K562 (cell line): ENCODE measurements around the gene F13A1. TPM values are rescaled to one million over a fixed set of nuclear protein-coding genes. Genes with fewer than 3 reads are reported as not detected.

Experiments
- ATAC-seq: fragments of 200-7000 bp; cut with Tn5 transposase; 3 replicates; pipeline ENCODE4 v1.9.1; 2020; ENCODE audit warnings: moderate library complexity
- BruUV-seq: library from RNA; stranded (reverse); fragments of 400-500 nt; replicated peaks from 2 replicates; lab custom pipeline; 2021; lab: Mats Ljungman, UMichigan
- CTCF ChIA-PET: fragments of 300-600 bp; formaldehyde crosslinking; extraction: SDS; loops from one replicate; lab custom pipeline; 2021; ENCODE audit warnings: low intra/inter-chr PET ratio; lab: Yijun Ruan, JAX
- POLR2A ChIA-PET: fragments of 300-600, 350-650 bp; sonication (Branson Sonifier 250); formaldehyde crosslinking; extraction: SDS; loops from one replicate; lab custom pipeline; 2021; ENCODE audit warnings: antibody characterized with exemption, inconsistent platforms; lab: Yijun Ruan, JAX
- DNase-seq, 4 experiments: peaks; one replicate each; pipeline versions ENCODE4 v3.0.0 to v3.0.0-alpha.2; 2011 to 2018; ENCODE audit warnings: low spot score in 3 of 4, mixed read lengths in 3 of 4; ENCODE audit errors: extremely low read depth in 1 of 4
- FAIRE-seq: peaks from 2 replicates; lab custom pipeline; 2011; peaks lifted over from hg19 to GRCh38; lab: Jason Lieb, UNC
- H2AFZ ChIP-seq: 2 replicates; pipeline ENCODE4 v1.6.0; 2011; ENCODE audit warnings: low read depth, low read length, control low read depth, inconsistent platforms
- H3K27ac ChIP-seq: fragments of 200-600 bp; 3 replicates; pipeline ENCODE4 v1.8.0; 2011; ENCODE audit warnings: low read depth, mild to moderate bottlenecking, control low read depth, inconsistent platforms, low read length, moderate library complexity, mixed read lengths; ENCODE audit errors: extremely low read depth
- H3K27me3 ChIP-seq, 2 experiments: fragments of 300-600 bp in 1 of 2; 2 replicates in 1 of 2; 3 replicates in 1 of 2; pipeline versions ENCODE4 v1.6.0 to v1.8.0; 2011; ENCODE audit warnings: inconsistent platforms in 2 of 2, low read length in 2 of 2, mild to moderate bottlenecking in 1 of 2, mixed read lengths in 1 of 2, moderate library complexity in 1 of 2; ENCODE audit not compliant: control insufficient read depth in 2 of 2, insufficient read depth in 2 of 2
- H3K36me3 ChIP-seq: fragments of 300-600 bp; 3 replicates; pipeline ENCODE4 v1.8.0; 2011; ENCODE audit warnings: mild to moderate bottlenecking, low read length, inconsistent platforms; ENCODE audit not compliant: control insufficient read depth, insufficient read depth
- H3K4me1 ChIP-seq, 2 experiments: fragments of 200-600 bp in 1 of 2; replicated peaks in 1 of 2; 2 replicates in 1 of 2; 3 replicates in 1 of 2; pipeline versions ENCODE4 v1.5.1 to v1.8.0; 2011; ENCODE audit warnings: inconsistent platforms in 2 of 2, low read length in 2 of 2, mild to moderate bottlenecking in 1 of 2, mixed read lengths in 1 of 2, moderate library complexity in 1 of 2; ENCODE audit not compliant: control insufficient read depth in 2 of 2, insufficient read depth in 2 of 2
- H3K4me2 ChIP-seq: 2 replicates; pipeline ENCODE4 v1.6.1; 2011; ENCODE audit warnings: low read length, control low read depth, inconsistent platforms, mixed read lengths; ENCODE audit not compliant: insufficient read depth
- H3K4me3 ChIP-seq: fragments of 200-600 bp; sonication (generic), shearing (Covaris generic); 2 replicates; pipeline ENCODE4 v1.5.1; 2016; ENCODE audit warnings: control low read depth, inconsistent platforms
- H3K79me2 ChIP-seq: fragments of 200-600 bp; 3 replicates; pipeline ENCODE4 v1.8.0; 2011; ENCODE audit warnings: low read length, inconsistent platforms; ENCODE audit not compliant: control insufficient read depth, insufficient read depth
- H3K9ac ChIP-seq, 2 experiments: 2 replicates each; pipeline versions ENCODE4 v1.6.0 to v1.6.1; 2011; ENCODE audit warnings: low read depth in 2 of 2, low read length in 2 of 2, control low read depth in 1 of 2, inconsistent platforms in 1 of 2, mild to moderate bottlenecking in 1 of 2, mixed read lengths in 1 of 2; ENCODE audit not compliant: insufficient read depth in 1 of 2
- H3K9me1 ChIP-seq: one replicate; pipeline ENCODE4 v1.6.0; 2011; ENCODE audit warnings: inconsistent platforms, mild to moderate bottlenecking, low read length, moderate library complexity; ENCODE audit not compliant: control insufficient read depth, insufficient read depth
- H3K9me3 ChIP-seq: replicated peaks from 2 replicates; pipeline ENCODE4 v1.5.1; 2011; ENCODE audit warnings: low read depth, low read length, inconsistent platforms; ENCODE audit not compliant: control insufficient read depth, insufficient read depth
- H4K20me1 ChIP-seq: replicated peaks from 2 replicates; pipeline ENCODE4 v1.6.1; 2011; ENCODE audit warnings: low read length, inconsistent platforms, mixed read lengths; ENCODE audit not compliant: control insufficient read depth, insufficient read depth
- EGR1 ChIP-seq: fragments of 450-650 bp; conservative IDR thresholded peaks from 2 replicates; pipeline ENCODE4 v1.6.1; 2017; ENCODE audit warnings: mild to moderate bottlenecking
- ETS1 ChIP-seq: conservative IDR thresholded peaks from 2 replicates; pipeline ENCODE4 v1.6.1; 2011; ENCODE audit warnings: low read depth, mild to moderate bottlenecking, low read length; ENCODE audit not compliant: control insufficient read depth
- GTF2E2 ChIP-seq: fragments of 200-800 bp; sonication (Bioruptor generic); IDR thresholded peaks from 2 replicates; pipeline ENCODE4 v1.6.1; 2016; ENCODE audit warnings: missing genetic modification characterization, missing compliant biosample characterization
- HDAC1 ChIP-seq, 2 experiments: fragments of 450-650 bp; IDR thresholded peaks; 2 replicates each; pipeline ENCODE4 v1.6.1; 2016 to 2017; ENCODE audit warnings: inconsistent platforms in 1 of 2, mild to moderate bottlenecking in 1 of 2, moderate library complexity in 1 of 2
- KLF10 ChIP-seq: fragments of 250-450 bp; sonication (Bioruptor Pico); IDR thresholded peaks from 2 replicates; pipeline ENCODE4 v1.6.1; 2021; ENCODE audit warnings: matching md5 sums
- MCM7 ChIP-seq, 2 experiments: fragments of 450-650 bp; IDR thresholded peaks; 2 replicates each; pipeline ENCODE4 v1.6.1; 2016 to 2018
- PCBP1 ChIP-seq: fragments of 200-400 bp; formaldehyde crosslinking; IDR thresholded peaks from 2 replicates; pipeline ENCODE4 v1.6.1; 2018; ENCODE audit warnings: mild to moderate bottlenecking, low read depth, low read length; ENCODE audit not compliant: poor library complexity, severe bottlenecking
- PYGO2 ChIP-seq: fragments of 450-650 bp; IDR thresholded peaks from 2 replicates; pipeline ENCODE4 v1.6.1; 2016; ENCODE audit warnings: mild to moderate bottlenecking, missing genetic modification characterization, moderate library complexity, missing compliant biosample characterization
- RBFOX2 ChIP-seq: fragments of 200-400 bp; formaldehyde crosslinking; IDR thresholded peaks from 2 replicates; pipeline ENCODE4 v1.6.1; 2017; ENCODE audit warnings: low read depth, mild to moderate bottlenecking, low read length, moderate library complexity
- STAT5A ChIP-seq: IDR thresholded peaks from 2 replicates; pipeline ENCODE4 v1.6.1; 2012; ENCODE audit warnings: low read length, inconsistent platforms, borderline replicate concordance
- STAT5B ChIP-seq: fragments of 250-450 bp; sonication (Bioruptor Pico); IDR thresholded peaks from 2 replicates; pipeline ENCODE4 v1.8.0; 2021; ENCODE audit warnings: mild to moderate bottlenecking, inconsistent platforms
- ZNF12 ChIP-seq: sonication (generic); formaldehyde crosslinking; IDR thresholded peaks from 2 replicates; pipeline ENCODE4 v1.4.0; 2020; ENCODE audit warnings: mild to moderate bottlenecking, missing genetic modification reagents
- ZNF778 ChIP-seq: fragments of 450-650 bp; formaldehyde crosslinking; IDR thresholded peaks from 2 replicates; pipeline ENCODE4 v1.4.0; 2020; ENCODE audit warnings: mild to moderate bottlenecking, moderate library complexity
- WGBS: fragments of 100-300 bp; shearing (Covaris generic); methylation state at CpG from one replicate; pipeline ENCODE4 v1.1.6; 2016; ENCODE audit warnings: low coverage, mixed read lengths; ENCODE audit not compliant: insufficient coverage; ENCODE audit errors: missing lambda C conversion rate; 5-methylcytosine and 5-hydroxymethylcytosine counted together
- in situ Hi-C: fragments of 300-500 bp; cut with MboI; formaldehyde crosslinking; loops from 4 replicates; pipeline ENCODE4 v1.15.0; 2018; ENCODE audit warnings: inconsistent platforms, mixed read lengths
- intact Hi-C: fragments of 100-400 bp; cut with micrococcal nuclease; formaldehyde crosslinking; loops from 2 replicates; pipeline ENCODE4 v1.14.2; 2022
- polyA plus RNA-seq, 8 experiments: library from polyadenylated mRNA; depleted of rRNA in 4 of 8; stranded (reverse) in 5 of 8; unstranded in 3 of 8; fragments of >200 nt; fragmentation: Nextera tagmentation in 2 of 8; fragmentation: Illumina TruSeq in 1 of 8; extraction: Ambion mirVana in 2 of 8; extraction: Trizol in 1 of 8; gene quantifications; 2 replicates each; pipeline versions ENCODE4 v1.2.1 to v1.2.3, GENCODE V29; 2011 to 2014; ENCODE audit warnings: inconsistent platforms in 1 of 8, missing spikeins in 1 of 8
- total RNA-seq, 7 experiments: library from RNA; depleted of rRNA in 6 of 7; stranded (reverse); fragments of >200 nt in 6 of 7; fragmentation: Illumina TruSeq in 2 of 7; extraction: Trizol in 2 of 7; gene quantifications; 2 replicates each; pipeline versions ENCODE4 v1.2.1 to v1.2.3, GENCODE V29; 2011 to 2021; ENCODE audit warnings: low replicate concordance in 1 of 7

Gene F13A1
- total and polyA plus RNA-seq, 9 of the 15 experiments (the other 6 are each of a cell fraction or from before 2014, with no cell fraction given): 0.33 TPM; not detected in 8

- Histone ChIP-seq H3K9me3 (no peaks in the 10 kb centered on the region), H3K27ac (no peak overlapping the region), H3K9me1 (no peaks in the 10 kb centered on the region), H3K4me1 (no peaks in the 10 kb centered on the region), H3K4me2 (no peak overlapping the region), H3K4me3 (no peak overlapping the region), H3K36me3 (no peaks in the 10 kb centered on the region), H2AFZ (no peak overlapping the region), H3K27me3 (0 out of 5 replicates have a peak, but pooled peaks cover 0 to 4% of the 10 kb centered on the region in 2 experiments), H3K79me2 (no peaks in the 10 kb centered on the region), H3K9ac (no peak overlapping the region), H4K20me1 (no peaks in the 10 kb centered on the region)
- POLR2A ChIA-PET: no interaction called here
- intact Hi-C loops (no loop called here), in situ Hi-C loops (no loop called here)
- ATAC-seq: no peak
- DNase-seq: no peak
- 0% methylated on average over 6 of the region's 6 CpGs for WGBS
- CTCF ChIA-PET: no interaction called here
- FAIRE-seq: no peak
- no peak for TF ChIP-seq PYGO2 (tag)
- TF ChIP-seq ETS1: no peak
- TF ChIP-seq KLF10 (CRISPR knock-in tag): no peak
- no TSS peak for BruUV-seq
Measured at GRCh38 chr6:6331946-6332601, 11.6 kb upstream of the F13A1 start.

GRCh38 chr6:6331393-6331792 is 10.9 kb upstream of the F13A1 start:
- no peak for DNase-seq
- no peaks in the 10 kb centered on the region for H3K4me1 ChIP-seq
- H3K27me3 ChIP-seq: 0 out of 5 replicates have a peak, but pooled peaks cover 0 to 4% of the 10 kb centered on the region in 2 experiments
- no peak overlapping the region for H3K9ac ChIP-seq
- no peaks in the 10 kb centered on the region for H4K20me1 ChIP-seq
- ATAC-seq: no peak
- no peak for FAIRE-seq
- H3K27ac ChIP-seq: no peak overlapping the region
- ChIA-PET CTCF (no interaction called here), POLR2A (no interaction called here)
- H3K9me1 ChIP-seq: no peaks in the 10 kb centered on the region
- no peaks in the 10 kb centered on the region for H3K9me3 ChIP-seq
- no peak overlapping the region for H2AFZ ChIP-seq
- H3K79me2 ChIP-seq: no peaks in the 10 kb centered on the region
- no peak overlapping the region for H3K4me3 ChIP-seq
- intact Hi-C loops: no loop called here
- in situ Hi-C loops: no loop called here
- TF ChIP-seq STAT5B: no peak
- no peak for TF ChIP-seq RBFOX2
- no peak for TF ChIP-seq MCM7 (IDR thresholded peaks at IDR 0.05)
- TF ChIP-seq PCBP1: no peak
- no peak for TF ChIP-seq GTF2E2 (tag)
- no peak for TF ChIP-seq ZNF778 (CRISPR knock-in tag)
- TF ChIP-seq HDAC1 (IDR thresholded peaks at IDR 0.05): no peak
- no peak for TF ChIP-seq STAT5A
- no peak for TF ChIP-seq ZNF12 (CRISPR knock-in tag)
- TF ChIP-seq EGR1: no peak
- no peaks in the 10 kb centered on the region for H3K36me3 ChIP-seq
- no TSS peak for BruUV-seq
- H3K4me2 ChIP-seq: no peak overlapping the region
- WGBS: under 1% methylated on average over 6 of the region's 6 CpGs
